HG03460 (cell line): ENCODE measurements around the gene PGLYRP4.
"Not testable (repeated sequence)": the region's sequence is repeated elsewhere in the genome, so short reads cannot be mapped to it uniquely, and the experiment has no call there.

Experiments
- ATAC-seq: cut with Tn5 transposase; IDR thresholded peaks from one replicate; pipeline ENCODE4 v1.9.1; 2021; ENCODE audit not compliant: unreplicated experiment

Gene PGLYRP4

GRCh38 chr1:153341431-153341934 is 7.2 kb downstream of the PGLYRP4 start:
- no peak for ATAC-seq

- ATAC-seq = no peak
Observed at GRCh38 chr1:153340356-153340755, 8.3 kb downstream of the PGLYRP4 start.

GRCh38 chr1:153339802-153340201 is 8.8 kb downstream of the PGLYRP4 start:
- no peak for ATAC-seq

- no peak for ATAC-seq
Observed at GRCh38 chr1:153337980-153338853, 10.4 kb downstream of the PGLYRP4 start.

GRCh38 chr1:153336650-153337049 is 12.0 kb downstream of the PGLYRP4 start:
- no peak for ATAC-seq

- no peak for ATAC-seq
Observed at GRCh38 chr1:153333902-153334301, 14.7 kb downstream of the PGLYRP4 start.

- ATAC-seq = no peak
Observed at GRCh38 chr1:153324912-153325311, 23.7 kb downstream of the PGLYRP4 start.

- no peak for ATAC-seq
Observed at GRCh38 chr1:153322568-153322967, 26.1 kb downstream of the PGLYRP4 start.

GRCh38 chr1:153318145-153318544 is 30.5 kb downstream of the PGLYRP4 start:
- ATAC-seq = not testable (repeated sequence)

- not testable (repeated sequence) for ATAC-seq
Observed at GRCh38 chr1:153316013-153316412, 32.6 kb downstream of the PGLYRP4 start.

- ATAC-seq = not testable (repeated sequence)
Observed at GRCh38 chr1:153314388-153314787, 34.3 kb downstream of the PGLYRP4 start.

- no peak for ATAC-seq
Observed at GRCh38 chr1:153313288-153313687, 35.4 kb downstream of the PGLYRP4 start.

GRCh38 chr1:153312570-153313186 is 36.0 kb downstream of the PGLYRP4 start, which contains the start of gene PGLYRP3:
Gene PGLYRP3, minus strand, starts transcription at chr1:153312952. Its CDS starts 2,287 bp downstream, at chr1:153310665.
- no peak for ATAC-seq

GRCh38 chr1:153310526-153310925 is 38.1 kb downstream of the PGLYRP4 start:
- no peak for ATAC-seq

- no peak for ATAC-seq
Observed at GRCh38 chr1:153309441-153309840, 39.2 kb downstream of the PGLYRP4 start.

GRCh38 chr1:153308540-153308939 is 40.1 kb downstream of the PGLYRP4 start:
- no peak for ATAC-seq

GRCh38 chr1:153307221-153307600 is 41.4 kb downstream of the PGLYRP4 start:
- no peak for ATAC-seq

- no peak for ATAC-seq
Observed at GRCh38 chr1:153306303-153307220, 42.1 kb downstream of the PGLYRP4 start.

- no peak for ATAC-seq
Observed at GRCh38 chr1:153305682-153306081, 43.0 kb downstream of the PGLYRP4 start.

- no peak for ATAC-seq
Observed at GRCh38 chr1:153302308-153302707, 46.3 kb downstream of the PGLYRP4 start.

GRCh38 chr1:153293851-153294250 is 54.8 kb downstream of the PGLYRP4 start:
- no peak for ATAC-seq
